ENCODE data around the gene NTNG2.
A peak's percentile ranks its signal among the peaks of the same experiment; 100 is the strongest.

NTNG2 gene, protein sequence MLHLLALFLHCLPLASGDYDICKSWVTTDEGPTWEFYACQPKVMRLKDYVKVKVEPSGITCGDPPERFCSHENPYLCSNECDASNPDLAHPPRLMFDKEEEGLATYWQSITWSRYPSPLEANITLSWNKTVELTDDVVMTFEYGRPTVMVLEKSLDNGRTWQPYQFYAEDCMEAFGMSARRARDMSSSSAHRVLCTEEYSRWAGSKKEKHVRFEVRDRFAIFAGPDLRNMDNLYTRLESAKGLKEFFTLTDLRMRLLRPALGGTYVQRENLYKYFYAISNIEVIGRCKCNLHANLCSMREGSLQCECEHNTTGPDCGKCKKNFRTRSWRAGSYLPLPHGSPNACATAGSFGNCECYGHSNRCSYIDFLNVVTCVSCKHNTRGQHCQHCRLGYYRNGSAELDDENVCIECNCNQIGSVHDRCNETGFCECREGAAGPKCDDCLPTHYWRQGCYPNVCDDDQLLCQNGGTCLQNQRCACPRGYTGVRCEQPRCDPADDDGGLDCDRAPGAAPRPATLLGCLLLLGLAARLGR

DNA sequence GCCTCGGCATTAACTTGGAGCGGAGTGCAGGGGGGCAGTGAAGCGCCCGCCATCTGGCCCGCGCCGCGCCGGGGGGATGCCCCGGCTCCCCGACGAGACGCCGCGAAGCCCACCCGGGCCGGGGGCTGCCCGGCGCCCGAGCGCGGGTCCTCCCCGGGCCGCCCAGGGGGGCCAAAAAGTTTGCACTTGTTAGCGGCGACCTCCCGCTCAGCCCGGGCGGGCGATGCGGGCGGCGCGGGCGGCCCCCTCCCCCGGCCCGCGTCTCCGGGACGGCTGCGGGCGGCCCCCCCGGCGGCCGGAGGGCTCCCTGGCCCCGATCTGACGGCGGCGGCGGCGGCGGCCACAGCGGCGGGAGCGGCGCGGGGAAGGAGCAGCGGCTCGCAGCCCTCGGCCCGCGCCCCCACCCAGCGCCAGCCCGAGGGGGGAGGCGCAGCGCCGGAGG is at the start of gene NTNG2:
TSS of gene NTNG2 (plus strand) at position 316 of the 442 bp plus-strand sequence. CDS start 4,774 bp downstream, outside the sequence.
- H3K9ac ChIP-seq = peak within 1 kb of the TSS; percentile 82
- no peaks in the 10 kb centered on the region for H3K9me3 ChIP-seq
- H3K4me1 ChIP-seq = peaks cover 56% of the 10 kb centered on the region
- H3K36me3 ChIP-seq = peaks cover 7% of the 10 kb centered on the region
- no peak for TF ChIP-seq Cebpa-rat (IDR thresholded peaks at IDR 0.05)
- peak within 1 kb of the TSS; percentile 89 for H3K4me3 ChIP-seq
- peaks cover 45% of the 10 kb centered on the region for H3K27me3 ChIP-seq
- H4K20me1 ChIP-seq = peaks cover 45% of the 10 kb centered on the region
- H3K27ac ChIP-seq = peak within 1 kb of the TSS; percentile 86
- peak within 1 kb of the TSS; percentile 95 for H3K4me2 ChIP-seq

DNA sequence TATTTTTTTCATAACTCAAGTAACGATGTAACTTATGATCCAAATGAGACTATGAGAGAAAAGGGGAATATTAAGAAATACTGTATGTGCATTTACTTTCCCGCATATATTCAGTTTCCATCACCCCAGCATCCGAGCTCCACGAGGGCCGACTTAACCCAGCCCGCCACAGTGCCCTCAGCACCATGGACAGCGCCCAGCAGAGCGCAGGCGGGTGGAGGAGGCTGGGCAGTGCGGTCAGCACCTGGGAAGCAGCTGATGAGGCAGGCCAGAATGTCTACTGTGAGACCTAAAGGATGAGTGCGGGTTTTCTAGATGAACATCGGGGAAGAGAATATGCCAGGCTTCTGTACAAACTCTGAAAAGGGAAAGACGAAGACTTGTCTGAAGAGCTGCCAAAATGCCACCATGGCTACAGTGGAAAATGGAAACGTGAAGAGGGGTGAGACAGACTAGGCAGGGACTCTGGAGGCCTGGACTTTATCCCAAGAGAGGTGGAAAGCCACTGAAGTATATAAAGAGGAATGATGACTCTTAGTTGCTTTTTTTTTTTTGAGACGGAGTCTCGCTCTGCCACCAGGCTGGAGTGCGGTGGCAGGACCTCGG is 47.7 kb upstream of the NTNG2 start:
- no peak overlapping the region for H3K9ac ChIP-seq
- no peaks in the 10 kb centered on the region for H4K20me1 ChIP-seq
- no peak for TF ChIP-seq Cebpa-rat (IDR thresholded peaks at IDR 0.05)
- H3K27me3 ChIP-seq = no peaks in the 10 kb centered on the region
- H3K36me3 ChIP-seq = no peaks in the 10 kb centered on the region
- no peak overlapping the region for H3K4me3 ChIP-seq
- H3K9me3 ChIP-seq = no peaks in the 10 kb centered on the region
- no peak overlapping the region for H3K4me2 ChIP-seq
- H3K27ac ChIP-seq = no peak overlapping the region
- peaks cover 11% of the 10 kb centered on the region for H3K4me1 ChIP-seq

DNA sequence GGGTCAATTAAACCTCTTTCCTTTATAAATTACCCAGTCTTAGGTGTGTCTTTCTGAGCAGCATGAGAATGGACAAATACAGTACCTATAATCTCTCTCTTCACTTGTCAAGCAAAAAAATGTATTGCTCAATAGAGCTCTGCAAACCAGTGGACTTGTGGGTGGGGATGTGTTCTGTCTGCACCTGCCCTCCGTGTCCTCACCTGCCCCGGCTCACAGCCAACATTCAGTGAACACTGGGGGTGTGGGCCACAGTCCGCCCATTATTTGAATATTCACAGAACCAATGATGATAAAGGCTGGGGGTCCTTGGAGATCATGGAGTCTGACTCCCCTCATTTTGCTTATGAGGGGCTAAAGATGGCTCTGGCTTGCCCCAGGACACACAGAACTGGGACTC is 45.3 kb upstream of the NTNG2 start:
- no peak overlapping the region for H3K9ac ChIP-seq
- no peak overlapping the region for H3K4me3 ChIP-seq
- no peaks in the 10 kb centered on the region for H4K20me1 ChIP-seq
- TF ChIP-seq Cebpa-rat (IDR thresholded peaks at IDR 0.05) = no peak
- H3K9me3 ChIP-seq = no peaks in the 10 kb centered on the region
- no peaks in the 10 kb centered on the region for H3K36me3 ChIP-seq
- no peaks in the 10 kb centered on the region for H3K4me1 ChIP-seq
- H3K27ac ChIP-seq = no peak overlapping the region
- no peaks in the 10 kb centered on the region for H3K27me3 ChIP-seq
- no peak overlapping the region for H3K4me2 ChIP-seq

DNA sequence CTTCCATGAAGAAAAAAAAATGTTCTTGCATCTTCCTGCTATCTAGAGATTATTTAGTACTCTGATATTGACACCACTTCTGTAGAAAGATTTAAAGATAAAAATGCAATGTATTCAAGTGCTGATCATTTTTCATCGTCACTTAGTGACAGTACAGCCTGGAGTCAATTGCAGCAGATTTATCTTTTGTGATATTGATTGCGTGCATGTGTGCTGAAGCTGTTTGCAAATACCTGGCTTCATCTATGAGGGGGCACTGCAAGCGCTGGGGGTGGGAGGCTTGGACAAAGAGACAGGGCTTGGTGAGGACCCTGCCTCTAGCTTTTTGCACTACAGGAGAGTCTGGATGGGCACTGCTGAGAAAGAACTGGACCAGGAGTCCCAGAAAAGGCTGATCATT is 44.2 kb upstream of the NTNG2 start:
- Histone ChIP-seq H3K4me2 (no peak overlapping the region), H3K4me3 (no peak overlapping the region), H3K36me3 (no peaks in the 10 kb centered on the region), H3K27ac (no peak overlapping the region), H3K4me1 (peaks cover 7% of the 10 kb centered on the region), H4K20me1 (no peaks in the 10 kb centered on the region), H3K9ac (no peak overlapping the region), H3K9me3 (no peaks in the 10 kb centered on the region), H3K27me3 (no peaks in the 10 kb centered on the region)
- no peak for TF ChIP-seq Cebpa-rat (IDR thresholded peaks at IDR 0.05)

DNA sequence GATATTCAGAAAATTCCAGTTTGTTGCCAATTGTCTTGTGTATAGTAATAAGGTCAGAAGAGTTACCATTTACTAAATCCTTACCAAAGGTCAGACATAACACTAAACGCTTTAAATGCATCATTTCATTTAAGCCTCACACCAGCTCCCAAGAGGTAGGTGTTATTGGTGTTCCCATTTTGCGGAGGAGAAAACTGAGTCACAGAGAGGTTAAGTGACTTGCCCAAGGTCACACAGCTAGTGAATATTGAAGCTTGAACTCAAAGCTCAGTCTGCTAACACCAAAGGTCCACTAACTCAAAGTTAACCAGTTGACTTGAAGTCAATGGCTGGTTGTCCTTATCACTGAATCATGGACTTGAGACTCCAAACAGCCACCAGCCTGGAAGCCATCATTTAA is 40.8 kb upstream of the NTNG2 start:
- Histone ChIP-seq H3K4me2 (no peak overlapping the region), H3K9ac (no peak overlapping the region), H4K20me1 (no peaks in the 10 kb centered on the region), H3K27me3 (peaks cover 3% of the 10 kb centered on the region; the same call in 1 of the 2 replicates), H3K4me1 (peaks cover 7% of the 10 kb centered on the region), H3K27ac (no peak overlapping the region), H3K9me3 (no peaks in the 10 kb centered on the region), H3K36me3 (no peaks in the 10 kb centered on the region), H3K4me3 (no peak overlapping the region)
- no peak for TF ChIP-seq Cebpa-rat (IDR thresholded peaks at IDR 0.05)

DNA sequence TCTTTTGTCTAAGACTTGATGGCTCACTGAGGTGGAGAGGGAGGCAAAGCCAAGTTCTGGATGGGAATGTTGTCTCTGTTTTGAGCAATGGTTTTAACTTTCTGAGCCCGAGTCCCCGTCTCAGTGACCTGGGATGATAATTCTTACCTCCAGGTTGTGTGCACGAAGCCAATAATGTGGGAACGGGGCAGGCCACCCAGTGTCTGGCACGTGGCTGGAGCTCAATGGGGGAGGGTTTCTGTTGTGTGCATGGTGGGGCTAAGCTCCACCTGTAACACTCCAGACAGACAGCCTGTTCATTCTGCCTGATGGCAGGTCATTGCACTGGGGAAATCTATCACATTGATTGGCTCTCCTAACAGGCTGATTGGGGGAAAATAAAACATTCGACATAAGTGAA is 37.1 kb upstream of the NTNG2 start:
- H3K4me2 ChIP-seq = no peak overlapping the region
- H3K9ac ChIP-seq = no peak overlapping the region
- TF ChIP-seq Cebpa-rat (IDR thresholded peaks at IDR 0.05) = no peak
- H3K36me3 ChIP-seq = no peaks in the 10 kb centered on the region
- no peak overlapping the region for H3K27ac ChIP-seq
- H3K27me3 ChIP-seq = peaks cover 6% of the 10 kb centered on the region; the same call in 1 of the 2 replicates
- H4K20me1 ChIP-seq = no peaks in the 10 kb centered on the region
- no peaks in the 10 kb centered on the region for H3K9me3 ChIP-seq
- H3K4me3 ChIP-seq = no peak overlapping the region
- peaks cover 21% of the 10 kb centered on the region for H3K4me1 ChIP-seq

DNA sequence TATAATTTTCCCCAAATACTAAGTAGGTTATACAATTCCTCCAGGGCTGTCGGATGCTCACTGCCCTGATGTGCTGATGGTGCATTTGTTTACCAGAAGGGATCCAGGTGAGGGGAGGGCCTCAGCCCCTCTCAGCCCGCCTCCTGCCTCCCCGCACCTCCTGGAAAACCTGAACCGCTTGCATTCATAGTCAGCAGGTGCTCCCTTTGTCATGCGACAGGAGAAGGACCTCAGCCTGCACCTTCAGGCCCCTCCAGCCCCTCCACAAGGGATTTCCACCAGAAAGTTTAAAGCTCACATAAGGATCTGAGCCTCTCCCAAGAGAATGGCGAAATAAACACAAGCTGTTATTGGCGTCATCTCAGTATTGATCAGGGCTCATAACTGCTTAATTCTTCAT is 36.5 kb upstream of the NTNG2 start:
- H4K20me1 ChIP-seq = no peaks in the 10 kb centered on the region
- peaks cover 6% of the 10 kb centered on the region; the same call in 1 of the 2 replicates for H3K27me3 ChIP-seq
- TF ChIP-seq Cebpa-rat (IDR thresholded peaks at IDR 0.05) = no peak
- H3K9me3 ChIP-seq = no peaks in the 10 kb centered on the region
- no peak overlapping the region for H3K27ac ChIP-seq
- H3K4me3 ChIP-seq = no peak overlapping the region
- H3K4me2 ChIP-seq = no peak overlapping the region
- peaks cover 21% of the 10 kb centered on the region for H3K4me1 ChIP-seq
- no peak overlapping the region for H3K9ac ChIP-seq
- H3K36me3 ChIP-seq = no peaks in the 10 kb centered on the region

DNA sequence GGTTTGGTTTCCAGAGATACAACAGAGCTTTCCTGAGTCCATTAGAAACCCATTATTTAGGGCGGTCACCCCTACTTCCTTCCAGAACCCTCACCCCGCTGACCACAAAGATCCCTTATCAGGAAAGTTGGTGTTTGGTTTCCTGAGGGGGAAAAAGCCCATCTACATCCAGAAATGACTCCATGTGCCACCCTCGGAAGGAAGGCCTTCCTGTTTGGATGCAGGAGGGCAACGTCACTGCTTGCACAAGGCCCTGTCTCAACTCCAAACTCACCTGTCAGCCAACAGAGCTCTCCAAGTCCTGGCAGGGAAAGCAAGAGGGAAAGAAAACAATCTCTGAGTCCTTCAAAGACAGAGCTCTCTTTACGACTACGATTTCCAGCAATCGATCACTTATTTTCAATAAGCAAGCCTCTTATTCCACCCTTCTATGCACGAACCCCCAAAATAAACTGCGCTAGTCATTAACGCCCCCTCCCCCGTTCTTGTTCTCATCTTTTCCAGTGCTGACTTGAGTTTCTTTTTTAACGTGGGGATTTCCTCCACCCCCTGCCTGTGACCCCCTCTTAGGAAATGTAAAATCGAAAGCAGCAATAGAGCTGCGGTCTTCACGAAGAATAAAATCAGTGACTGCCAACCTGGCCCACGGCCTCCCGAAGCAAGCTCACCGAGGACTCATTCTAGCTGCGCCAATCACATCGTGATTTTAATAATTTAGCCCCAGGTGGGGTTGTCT is 35.7 kb upstream of the NTNG2 start:
- Histone ChIP-seq H3K27me3 (peaks cover 6% of the 10 kb centered on the region; the same call in 1 of the 2 replicates), H3K9ac (no peak overlapping the region), H4K20me1 (no peaks in the 10 kb centered on the region), H3K27ac (no peak overlapping the region), H3K4me3 (no peak overlapping the region), H3K36me3 (no peaks in the 10 kb centered on the region), H3K4me1 (peaks cover 21% of the 10 kb centered on the region), H3K4me2 (peak overlapping the region; percentile 21; the same call in 1 of the 2 replicates), H3K9me3 (no peaks in the 10 kb centered on the region)
- no peak for TF ChIP-seq Cebpa-rat (IDR thresholded peaks at IDR 0.05)

DNA sequence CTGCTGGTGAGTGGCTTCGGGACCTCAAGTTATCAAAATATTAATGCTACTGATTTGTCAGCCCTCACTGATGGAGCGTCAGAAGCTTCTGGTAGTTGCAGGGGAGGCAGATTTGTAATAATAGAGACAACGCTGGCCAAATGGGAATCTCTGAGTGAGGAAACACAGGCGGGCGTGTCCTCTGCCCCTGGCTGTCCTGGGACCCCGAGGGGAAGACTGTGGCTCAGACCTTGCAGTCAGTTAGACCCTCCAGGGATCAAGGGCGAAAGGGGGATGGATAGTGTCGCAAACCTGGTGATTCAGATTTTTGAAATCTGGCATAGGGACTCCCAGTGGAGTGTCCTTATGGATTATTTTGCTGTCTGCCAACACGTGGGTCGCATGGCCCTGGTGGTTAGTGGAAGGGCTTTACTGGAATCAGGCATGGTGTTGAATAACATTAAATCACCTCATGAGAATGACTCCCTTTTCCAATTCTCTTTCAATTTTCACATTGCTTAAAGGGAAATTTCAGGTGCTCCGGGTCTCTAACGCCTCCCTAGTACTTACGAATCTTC is 35.1 kb upstream of the NTNG2 start:
- Histone ChIP-seq H3K4me3 (no peak overlapping the region), H3K4me1 (peaks cover 20% of the 10 kb centered on the region), H3K27me3 (peaks cover 6% of the 10 kb centered on the region; the same call in 1 of the 2 replicates), H3K9me3 (no peaks in the 10 kb centered on the region), H3K36me3 (no peaks in the 10 kb centered on the region), H4K20me1 (no peaks in the 10 kb centered on the region), H3K27ac (no peak overlapping the region), H3K9ac (no peak overlapping the region), H3K4me2 (peak overlapping the region; percentile 21; the same call in 1 of the 2 replicates)
- TF ChIP-seq Cebpa-rat (IDR thresholded peaks at IDR 0.05) = no peak
